Measurements from ENCODE around the gene PKNOX2. TPM values are rescaled to one million over a fixed set of nuclear protein-coding genes. Genes with fewer than 3 reads are reported as not detected.

The PKNOX2 gene
- total and polyA plus RNA-seq, 10 of the 15 experiments (the other 5 are each of a cell fraction or from before 2014, with no cell fraction given): not detected

DNA sequence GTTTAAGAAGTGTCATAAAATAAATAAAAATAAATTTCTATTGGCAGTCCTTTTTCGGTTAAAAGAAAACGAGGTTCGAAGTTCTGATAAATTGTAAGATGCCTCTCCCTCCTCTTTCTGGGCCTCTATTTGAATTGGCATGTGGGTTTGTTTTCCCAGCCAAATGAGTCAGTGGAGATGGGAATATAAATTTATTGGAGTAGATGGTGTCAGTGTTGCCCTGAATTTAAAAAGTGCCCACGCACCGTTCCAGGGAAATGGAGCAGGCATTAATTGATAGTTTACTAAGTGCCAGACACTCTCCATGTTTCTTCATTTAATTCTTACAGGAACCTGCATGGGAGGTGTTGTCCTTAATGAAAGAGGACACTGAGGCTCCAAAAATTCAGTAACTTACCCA is 212.3 kb downstream of the PKNOX2 start (continued):
- no peak for TF ChIP-seq RBBP5 (conservative IDR thresholded peaks at IDR 0.05)
- TF ChIP-seq ZNF384 (IDR thresholded peaks at IDR 0.05; ENCODE audit: borderline replicate concordance, low read depth, low read length): no peak

DNA sequence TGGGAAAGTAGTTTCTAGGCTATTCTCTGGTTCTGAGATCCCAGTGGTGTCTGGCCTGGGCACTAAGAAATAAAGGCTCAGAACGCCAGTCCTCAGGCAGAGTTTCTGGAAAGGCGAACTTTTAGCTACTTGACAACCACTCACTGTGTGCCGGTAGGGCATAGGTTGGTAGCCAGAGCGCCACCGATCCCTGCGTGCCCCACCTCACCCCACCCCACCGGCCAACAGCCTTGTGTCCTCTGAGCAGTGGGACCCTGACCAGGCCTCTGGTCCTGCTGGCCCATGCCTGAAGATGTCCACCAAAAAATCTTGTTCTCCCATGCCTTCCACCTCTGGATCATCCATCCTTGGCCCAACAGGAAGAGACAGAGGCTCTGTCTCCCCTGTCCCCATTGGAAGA is 213.5 kb downstream of the PKNOX2 start:
- Histone ChIP-seq H2AFZ (ENCODE audit: control insufficient read depth, low read depth, low read length) (no peak overlapping the region), H3K9ac (ENCODE audit: control insufficient read depth, insufficient read depth, low read length) (no peak overlapping the region), H3K9me3 (replicated peaks; ENCODE audit: control insufficient read depth, insufficient read depth, low read length) (no peaks in the 10 kb centered on the region), H3K27me3 (replicated peaks in 1 of 2; ENCODE audit: control insufficient read depth in 2 of 2, insufficient read depth in 2 of 2, low read length in 1 of 2) (peaks cover 0 to 3% of the 10 kb centered on the region in 2 experiments; a peak in 3 of 4 replicates), H4K20me1 (ENCODE audit: control insufficient read depth, insufficient read depth) (no peaks in the 10 kb centered on the region), H3K4me3 (no peak overlapping the region), H3K4me1 (ENCODE audit: control insufficient read depth, insufficient read depth, low read length) (no peaks in the 10 kb centered on the region), H3K36me3 (ENCODE audit: control insufficient read depth in 2 of 2, insufficient read depth in 2 of 2, low read length in 1 of 2) (no peaks in the 10 kb centered on the region), H3K4me2 (ENCODE audit: control insufficient read depth, insufficient read depth) (no peak overlapping the region), H3K79me2 (ENCODE audit: control insufficient read depth, insufficient read depth, low read length) (no peaks in the 10 kb centered on the region), H3K27ac (ENCODE audit: control insufficient read depth, insufficient read depth) (no peak overlapping the region)
- in situ Hi-C loops (cut with MboI) (no loop called here), intact Hi-C loops (cut with micrococcal nuclease; ENCODE audit: unreplicated experiment) (no loop called here)
- ATAC-seq (no peak), DNase-seq (ENCODE audit: low read depth, low spot score) (no peak), FAIRE-seq (no peak)
- no peak for TF ChIP-seq CBFB (IDR thresholded peaks at IDR 0.05; ENCODE audit: low read depth)
- TF ChIP-seq SRF (IDR thresholded peaks at IDR 0.05; ENCODE audit: low read depth in 2 of 2, low read length in 2 of 2): no peak
- no peak for TF ChIP-seq EP300 (IDR thresholded peaks at IDR 0.05; ENCODE audit: borderline replicate concordance in 1 of 2, control insufficient read depth in 1 of 2, low read depth in 2 of 2, low read length in 2 of 2)
- TF ChIP-seq HDAC6 (IDR thresholded peaks at IDR 0.05; ENCODE audit: unreplicated experiment): no peak
- BruUV-seq (replicated peaks): no TSS peak
- ChIA-PET RAD21 (ENCODE audit: unreplicated experiment) (no interaction called here), CTCF (interaction anchor here (0.7 to 6.5 kb wide), 3 partner anchors 13 to 32 kb away, joined by 3 to 42 read pairs (median 4); no protein-coding TSS in a partner anchor), SMC1A (ENCODE audit: uncharacterized antibody, unreplicated experiment) (interaction anchor here (1.0 to 1.4 kb wide), 3 partner anchors 19 to 22 kb away, joined by 3 to 5 read pairs (median 3); no protein-coding TSS in a partner anchor), POLR2A (interaction anchor here (0.7 to 7.1 kb wide), 2 partner anchors 15 to 288 kb away, joined by 3 to 121 read pairs; no protein-coding TSS in a partner anchor)
- 65% methylated on average over 7 of the region's 7 CpGs for WGBS (ENCODE audit: insufficient coverage, insufficient replicate concordance, low lambda C conversion rate, missing lambda C conversion rate)

Data from GM12878 (cell line).